CD14-positive monocyte (primary cell): ENCODE data around the gene TJP1. TPM values are rescaled to one million over a fixed set of nuclear protein-coding genes. Genes with fewer than 3 reads are reported as not detected.

ENCODE experiments used
- DNase-seq, 3 donors: peaks; one replicate each; pipeline ENCODE4 v3.0.0-alpha.2; 2011 to 2022
- H2AFZ ChIP-seq: 2 replicates; pipeline ENCODE4 v1.6.0; 2012; ENCODE audit warnings: mild to moderate bottlenecking, low read depth, low read length, inconsistent platforms; ENCODE audit not compliant: insufficient read depth, poor library complexity, severe bottlenecking
- H3K27ac ChIP-seq, 2 donors: 1 replicate in 1 of 2; 2 replicates in 1 of 2; pipeline ENCODE4 v1.5.1; 2012 to 2013; ENCODE audit warnings: low read length in 2 of 2, control low read depth in 1 of 2, inconsistent platforms in 1 of 2, low read depth in 1 of 2, mild to moderate bottlenecking in 1 of 2
- H3K27me3 ChIP-seq, 2 donors: one replicate each; pipeline versions ENCODE4 v1.6.0 to v1.6.1; 2011 to 2013; ENCODE audit warnings: low read length in 2 of 2; ENCODE audit not compliant: control insufficient read depth in 2 of 2, insufficient read depth in 2 of 2
- H3K36me3 ChIP-seq, 2 donors: replicated peaks in 1 of 2; 1 replicate in 1 of 2; 2 replicates in 1 of 2; pipeline versions ENCODE4 v1.5.1 to v1.6.1; 2012 to 2013; ENCODE audit warnings: low read length in 2 of 2, control low read depth in 1 of 2, inconsistent platforms in 1 of 2, mild to moderate bottlenecking in 1 of 2; ENCODE audit not compliant: insufficient read depth in 2 of 2, control insufficient read depth in 1 of 2
- H3K4me1 ChIP-seq, 2 donors: 1 replicate in 1 of 2; 2 replicates in 1 of 2; pipeline versions ENCODE4 v1.5.1 to v1.6.1; 2012 to 2013; ENCODE audit warnings: low read length in 2 of 2, control low read depth in 1 of 2, inconsistent platforms in 1 of 2, mild to moderate bottlenecking in 1 of 2, moderate library complexity in 1 of 2; ENCODE audit not compliant: insufficient read depth in 2 of 2, control insufficient read depth in 1 of 2
- H3K4me2 ChIP-seq: replicated peaks from 2 replicates; pipeline ENCODE3; 2012; ENCODE audit warnings: low read length, moderate library complexity, mild to moderate bottlenecking; ENCODE audit not compliant: poor library complexity, severe bottlenecking; ENCODE audit errors: extremely low read depth
- H3K4me3 ChIP-seq, 3 experiments: fragments of 200-600 bp in 1 of 3; sonication (generic) in 1 of 3; replicated peaks in 1 of 3; 1 replicate in 2 of 3; 2 replicates in 1 of 3; pipeline ENCODE4 v1.5.1; 2011 to 2013; ENCODE audit warnings: low read length in 3 of 3, mild to moderate bottlenecking in 3 of 3, control low read depth in 2 of 3, low read depth in 2 of 3, inconsistent platforms in 1 of 3, moderate library complexity in 1 of 3
- H3K79me2 ChIP-seq: 2 replicates; pipeline ENCODE4 v1.6.0; 2012; ENCODE audit warnings: mild to moderate bottlenecking, control low read depth, inconsistent platforms, low read length, moderate library complexity; ENCODE audit not compliant: insufficient read depth
- H3K9ac ChIP-seq: 2 replicates; pipeline ENCODE4 v1.6.0; 2017; ENCODE audit warnings: low read length, mild to moderate bottlenecking; ENCODE audit not compliant: insufficient read depth, poor library complexity, severe bottlenecking
- H3K9me3 ChIP-seq, 2 donors: replicated peaks in 1 of 2; 1 replicate in 1 of 2; 2 replicates in 1 of 2; pipeline versions ENCODE4 v1.5.1 to v1.6.1; 2012 to 2013; ENCODE audit warnings: low read length in 2 of 2, control low read depth in 1 of 2; ENCODE audit not compliant: control insufficient read depth in 1 of 2, insufficient read depth in 1 of 2
- H4K20me1 ChIP-seq: 2 replicates; pipeline ENCODE4 v1.6.0; 2012; ENCODE audit warnings: mild to moderate bottlenecking, low read length, control low read depth, moderate library complexity; ENCODE audit not compliant: insufficient read depth
- H3K27ac Mint-ChIP-seq, 7 donors: one replicate each; pipeline ENCODE4 v1.8.0; 2020; ENCODE audit warnings: mild to moderate bottlenecking in 7 of 7, mixed read lengths in 7 of 7, moderate library complexity in 6 of 7, inconsistent platforms in 2 of 7
- H3K27me3 Mint-ChIP-seq, 3 donors: one replicate each; pipeline ENCODE4 v1.8.0; 2021 to 2022; ENCODE audit warnings: low read depth in 3 of 3, mild to moderate bottlenecking in 3 of 3, mixed read lengths in 3 of 3, moderate library complexity in 3 of 3, inconsistent platforms in 1 of 3
- H3K36me3 Mint-ChIP-seq, 2 donors: one replicate each; pipeline ENCODE4 v1.8.0; 2020; ENCODE audit warnings: mixed read lengths in 2 of 2, inconsistent platforms in 1 of 2, mild to moderate bottlenecking in 1 of 2
- H3K4me1 Mint-ChIP-seq: one replicate; pipeline ENCODE4 v1.8.0; 2020; ENCODE audit warnings: mild to moderate bottlenecking, mixed read lengths
- H3K4me3 Mint-ChIP-seq, 2 donors: one replicate each; pipeline ENCODE4 v1.8.0; 2020; ENCODE audit warnings: mild to moderate bottlenecking in 2 of 2, mixed read lengths in 2 of 2, moderate library complexity in 1 of 2
- H3K9me3 Mint-ChIP-seq, 7 donors: one replicate each; pipeline ENCODE4 v1.8.0; 2020 to 2022; ENCODE audit warnings: mixed read lengths in 7 of 7, mild to moderate bottlenecking in 6 of 7, moderate library complexity in 6 of 7, inconsistent platforms in 2 of 7
- CTCF ChIP-seq: fragments of 200-600 bp; IDR thresholded peaks from one replicate; pipeline ENCODE4 v1.8.0; 2022; ENCODE audit warnings: antibody characterized with exemption, mild to moderate bottlenecking
- WGBS: methylation state at CpG from one replicate; pipeline ENCODE4 v1.1.5; 2013; ENCODE audit warnings: missing lambda C conversion rate; ENCODE audit not compliant: insufficient coverage; 5-methylcytosine and 5-hydroxymethylcytosine counted together
- intact Hi-C, 2 donors: fragments of 100-400 bp; cut with micrococcal nuclease; formaldehyde crosslinking; loops; one replicate each; pipeline versions ENCODE4 v1.15.0 to v1.15.1; 2023
- polyA plus RNA-seq, 3 donors: library from polyadenylated mRNA; depleted of rRNA in 1 of 3; unstranded in 2 of 3; stranded (reverse) in 1 of 3; fragments of 300-500 nt in 2 of 3; fragments of >200 nt in 1 of 3; fragmentation: Illumina TruSeq in 2 of 3; gene quantifications; 1 replicate in 2 of 3; 2 replicates in 1 of 3; pipeline ENCODE4 v1.2.3, GENCODE V29; 2012 to 2021

TJP1 gene
- polyA plus RNA-seq, 3 donors = not detected

DNA sequence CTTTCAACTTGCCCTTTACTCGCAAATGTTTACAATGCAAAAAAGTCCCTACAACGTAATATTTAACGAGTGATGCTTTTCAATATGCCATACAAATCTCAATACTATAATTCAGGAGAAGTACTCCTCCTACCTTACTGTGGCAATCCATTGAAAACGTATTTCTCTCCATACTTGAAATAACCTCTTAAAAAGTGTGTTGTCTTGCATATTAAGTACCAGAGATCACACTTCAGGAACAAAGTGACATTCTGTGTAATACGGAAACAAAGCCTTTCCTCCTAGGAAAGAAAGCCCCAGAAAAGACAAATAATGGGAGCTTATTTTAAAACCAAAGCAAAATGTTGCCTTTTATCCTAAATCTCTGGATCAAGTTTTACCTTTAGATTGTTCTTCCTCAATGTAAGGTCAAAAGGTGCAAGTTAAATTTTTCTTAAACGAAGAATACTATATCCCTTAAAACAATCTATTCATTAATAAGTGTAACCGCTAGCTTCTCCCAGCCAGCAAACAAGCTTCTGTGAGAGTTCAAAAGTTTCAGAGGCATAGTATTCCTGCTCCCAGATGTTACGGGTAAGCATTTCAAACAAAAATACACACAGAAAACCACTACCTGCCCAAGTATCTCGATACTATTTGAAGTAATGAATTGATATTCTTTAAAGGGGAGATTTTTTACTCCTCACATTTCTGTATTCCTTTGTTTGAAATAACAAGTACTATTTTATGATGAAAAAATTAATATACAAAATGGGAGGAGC, 1.7 kb downstream of the TJP1 start:
- Histone ChIP-seq H3K4me2 (no peak overlapping the region), H3K79me2 (no peaks in the 10 kb centered on the region), H3K9ac (no peak overlapping the region), H3K27ac (no peak overlapping the region), H3K4me1 (peaks cover 3 to 4% of the 10 kb centered on the region in 2 donors), H4K20me1 (no peaks in the 10 kb centered on the region), H3K27me3 (peaks cover 50 to 80% of the 10 kb centered on the region in 2 donors), H3K36me3 (no peaks in the 10 kb centered on the region), H3K9me3 (peaks cover 8 to 21% of the 10 kb centered on the region in 2 donors), H2AFZ (no peak overlapping the region), H3K4me3 (no peak overlapping the region)
- Mint-ChIP-seq H3K27ac (no peak overlapping the region), H3K4me1 (peaks cover 13% of the 10 kb centered on the region), H3K36me3 (peaks cover 0 to 4% of the 10 kb centered on the region in 2 donors), H3K4me3 (no peak overlapping the region), H3K9me3 (peaks cover 4 to 45% (median 30%) of the 10 kb centered on the region in 7 donors), H3K27me3 (peaks cover 65 to 85% (median 84%) of the 10 kb centered on the region in 3 donors)
- TF ChIP-seq CTCF = no peak
- intact Hi-C loops = no loop called here
- no peak for DNase-seq
- 33% methylated on average over 3 of the region's 9 CpGs for WGBS

DNA sequence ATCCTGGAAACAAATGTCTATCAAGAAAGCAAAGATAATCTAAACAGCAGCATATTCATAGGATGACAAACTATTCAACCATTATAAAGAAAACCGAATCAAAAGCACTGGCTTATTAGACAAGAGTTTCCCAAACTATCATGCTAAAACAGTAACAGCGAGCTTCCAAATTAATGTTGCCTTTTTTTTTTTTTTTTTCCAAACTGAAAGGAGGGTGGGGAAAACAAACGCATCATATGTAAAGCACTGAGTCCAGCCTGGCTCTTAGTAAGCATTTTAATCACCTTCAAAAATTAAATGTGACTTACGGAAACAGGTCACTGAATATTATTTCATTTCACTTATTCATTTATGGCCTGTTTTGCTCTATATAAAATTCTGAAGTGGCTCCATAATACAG, 2.3 kb downstream of the TJP1 start:
- Histone ChIP-seq H2AFZ (no peak overlapping the region), H3K27ac (no peak overlapping the region), H3K36me3 (no peaks in the 10 kb centered on the region), H3K4me2 (no peak overlapping the region), H3K9ac (no peak overlapping the region), H3K9me3 (peaks cover 8 to 21% of the 10 kb centered on the region in 2 donors), H3K4me3 (no peak overlapping the region), H3K27me3 (peaks cover 48 to 79% of the 10 kb centered on the region in 2 donors), H3K79me2 (no peaks in the 10 kb centered on the region), H3K4me1 (peaks cover 3 to 4% of the 10 kb centered on the region in 2 donors), H4K20me1 (no peaks in the 10 kb centered on the region)
- peaks cover 4 to 45% (median 30%) of the 10 kb centered on the region in 7 donors for H3K9me3 Mint-ChIP-seq
- H3K36me3 Mint-ChIP-seq = peaks cover 0 to 4% of the 10 kb centered on the region in 2 donors
- no CpG with 5 or more reads among the region's 4 CpGs for WGBS
- no peak for DNase-seq
- intact Hi-C loops = no loop called here
- peaks cover 64 to 83% (median 78%) of the 10 kb centered on the region in 3 donors for H3K27me3 Mint-ChIP-seq
- H3K4me1 Mint-ChIP-seq = peaks cover 7% of the 10 kb centered on the region
- TF ChIP-seq CTCF = no peak
- no peak overlapping the region for H3K27ac Mint-ChIP-seq
- peak overlapping the region in 1 of 2 donors; percentile 54 for H3K4me3 Mint-ChIP-seq
